WTC11 (cell line): ENCODE data around the gene FBXO31. TPM values are rescaled to one million over a fixed set of nuclear protein-coding genes. Genes with fewer than 3 reads are reported as not detected.

ENCODE experiments used
- ATAC-seq: fragments of 200-7000 bp; cut with Tn5 transposase; 2 replicates; pipeline ENCODE4 v1.10.0; 2021; ENCODE audit warnings: mild to moderate bottlenecking, moderate library complexity
- CTCF ChIA-PET: fragments of 300-600 bp; sonication (Branson Sonifier 250); formaldehyde crosslinking; loops from one replicate; lab custom pipeline; 2021; ENCODE audit warnings: antibody characterized with exemption; lab: Charles Lee
- POLR2A ChIA-PET: fragments of 350-600 bp; sonication (Branson Sonifier 250); formaldehyde crosslinking; loops from one replicate; lab custom pipeline; 2021; ENCODE audit warnings: antibody characterized with exemption; lab: Charles Lee
- DNase-seq: peaks from one replicate; pipeline ENCODE4 v3.0.0; 2021; ENCODE audit warnings: low spot score
- H3K27ac Mint-ChIP-seq: 2 replicates; pipeline ENCODE4 v1.8.0; 2021; ENCODE audit warnings: mixed read lengths
- H3K27me3 Mint-ChIP-seq: 2 replicates; pipeline ENCODE4 v1.8.0; 2021; ENCODE audit warnings: low read depth, mild to moderate bottlenecking, moderate library complexity, mixed read lengths
- H3K36me3 Mint-ChIP-seq: 2 replicates; pipeline ENCODE4 v1.8.0; 2021; ENCODE audit warnings: mixed read lengths
- H3K4me1 Mint-ChIP-seq: 2 replicates; pipeline ENCODE4 v1.8.0; 2022; ENCODE audit warnings: mixed read lengths
- H3K4me3 Mint-ChIP-seq: 2 replicates; pipeline ENCODE4 v1.8.0; 2021; ENCODE audit warnings: mild to moderate bottlenecking, moderate library complexity, mixed read lengths
- H3K9me3 Mint-ChIP-seq: 2 replicates; pipeline ENCODE4 v1.8.0; 2021; ENCODE audit warnings: mixed read lengths
- ARID4B ChIP-seq: sonication (generic); formaldehyde crosslinking; IDR thresholded peaks from 2 replicates; pipeline ENCODE4 v1.8.0; 2023; ENCODE audit warnings: missing genetic modification reagents, mild to moderate bottlenecking, borderline replicate concordance
- CBFB ChIP-seq: sonication (generic); formaldehyde crosslinking; IDR thresholded peaks from 2 replicates; pipeline ENCODE4 v1.8.1; 2022; ENCODE audit warnings: mild to moderate bottlenecking, low read depth, missing genetic modification reagents
- ESRRA ChIP-seq: sonication (generic); formaldehyde crosslinking; IDR thresholded peaks from 2 replicates; pipeline ENCODE4 v1.8.1; 2022; ENCODE audit warnings: mild to moderate bottlenecking, missing genetic modification reagents, borderline replicate concordance
- ETV6 ChIP-seq: sonication (generic); formaldehyde crosslinking; IDR thresholded peaks from 2 replicates; pipeline ENCODE4 v1.8.1; 2022; ENCODE audit warnings: mild to moderate bottlenecking, missing genetic modification reagents
- FOXK1 ChIP-seq: sonication (generic); formaldehyde crosslinking; IDR thresholded peaks from 2 replicates; pipeline ENCODE4 v1.8.0; 2022; ENCODE audit warnings: mild to moderate bottlenecking, moderate library complexity, missing genetic modification reagents
- GRHL2 ChIP-seq: fragments of 250-450 bp; sonication (Bioruptor Pico); IDR thresholded peaks from 2 replicates; pipeline ENCODE4 v1.8.0; 2022; ENCODE audit warnings: mild to moderate bottlenecking, moderate library complexity; ENCODE audit not compliant: insufficient replicate concordance, severe bottlenecking
- HMGXB4 ChIP-seq: sonication (generic); formaldehyde crosslinking; IDR thresholded peaks from 2 replicates; pipeline ENCODE4 v1.8.1; 2023; ENCODE audit warnings: mild to moderate bottlenecking, moderate library complexity, missing genetic modification reagents
- JAZF1 ChIP-seq: fragments of 250-450 bp; sonication (Bioruptor Pico); IDR thresholded peaks from 2 replicates; pipeline ENCODE4 v1.9.0; 2021; ENCODE audit warnings: moderate library complexity, mild to moderate bottlenecking, inconsistent platforms
- NFATC4 ChIP-seq: fragments of 250-450 bp; sonication (Bioruptor Pico); IDR thresholded peaks from 2 replicates; pipeline ENCODE4 v1.9.0; 2021; ENCODE audit warnings: mild to moderate bottlenecking
- RORB ChIP-seq: fragments of 250-450 bp; sonication (Bioruptor Pico); IDR thresholded peaks from 2 replicates; pipeline ENCODE4 v1.9.0; 2021; ENCODE audit warnings: mild to moderate bottlenecking
- SMAD3 ChIP-seq: sonication (generic); formaldehyde crosslinking; IDR thresholded peaks from 2 replicates; pipeline ENCODE4 v1.8.0; 2022; ENCODE audit warnings: missing genetic modification reagents, mild to moderate bottlenecking, borderline replicate concordance
- SMAD4 ChIP-seq: sonication (generic); formaldehyde crosslinking; IDR thresholded peaks from 2 replicates; pipeline ENCODE4 v1.8.0; 2022; ENCODE audit warnings: mild to moderate bottlenecking, missing genetic modification reagents
- TEAD1 ChIP-seq: sonication (generic); formaldehyde crosslinking; IDR thresholded peaks from 2 replicates; pipeline ENCODE4 v1.8.0; 2022; ENCODE audit warnings: mild to moderate bottlenecking, missing genetic modification reagents
- ZNF219 ChIP-seq: sonication (generic); formaldehyde crosslinking; IDR thresholded peaks from 2 replicates; pipeline ENCODE4 v1.8.0; 2023; ENCODE audit warnings: missing genetic modification reagents, mild to moderate bottlenecking, borderline replicate concordance
- total RNA-seq: library from RNA; stranded (reverse); gene quantifications from 3 replicates; pipeline ENCODE4 v1.2.3, GENCODE V29; 2021
- TF ChIP-seq, protein P1 (sequence below): sonication (generic); formaldehyde crosslinking; IDR thresholded peaks from 2 replicates; pipeline ENCODE4 v1.8.1; 2023; ENCODE audit warnings: mild to moderate bottlenecking, missing genetic modification reagents
- TF ChIP-seq, protein P2 (sequence below): sonication (generic); formaldehyde crosslinking; IDR thresholded peaks from 2 replicates; pipeline ENCODE4 v1.8.0; 2022; ENCODE audit warnings: mild to moderate bottlenecking, missing genetic modification reagents
- TF ChIP-seq, protein P3 (sequence below): sonication (generic); formaldehyde crosslinking; IDR thresholded peaks from 2 replicates; pipeline ENCODE4 v1.8.1; 2022; ENCODE audit warnings: low read depth, mild to moderate bottlenecking, moderate library complexity, missing genetic modification reagents, borderline replicate concordance
- TF ChIP-seq, protein P4 (sequence below): sonication (generic); formaldehyde crosslinking; conservative IDR thresholded peaks from 2 replicates; pipeline ENCODE4 v1.8.1; 2022; ENCODE audit warnings: mild to moderate bottlenecking, missing genetic modification reagents

The FBXO31 gene
- total RNA-seq, 1 experiment from 2014 or later, result 22.6 TPM

- peak; percentile 88; the same call in 1 of the 2 replicates for TF ChIP-seq SMAD3 (CRISPR knock-in tag)
- peak; percentile 69; the same call in 1 of the 2 replicates for TF ChIP-seq CBFB (CRISPR knock-in tag)
- TF ChIP-seq, protein P1, sequence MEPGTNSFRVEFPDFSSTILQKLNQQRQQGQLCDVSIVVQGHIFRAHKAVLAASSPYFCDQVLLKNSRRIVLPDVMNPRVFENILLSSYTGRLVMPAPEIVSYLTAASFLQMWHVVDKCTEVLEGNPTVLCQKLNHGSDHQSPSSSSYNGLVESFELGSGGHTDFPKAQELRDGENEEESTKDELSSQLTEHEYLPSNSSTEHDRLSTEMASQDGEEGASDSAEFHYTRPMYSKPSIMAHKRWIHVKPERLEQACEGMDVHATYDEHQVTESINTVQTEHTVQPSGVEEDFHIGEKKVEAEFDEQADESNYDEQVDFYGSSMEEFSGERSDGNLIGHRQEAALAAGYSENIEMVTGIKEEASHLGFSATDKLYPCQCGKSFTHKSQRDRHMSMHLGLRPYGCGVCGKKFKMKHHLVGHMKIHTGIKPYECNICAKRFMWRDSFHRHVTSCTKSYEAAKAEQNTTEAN, result peak; percentile 23; the same call in 1 of the 2 replicates
- TF ChIP-seq ARID4B (CRISPR knock-in tag), result 0 out of 2 replicates have a peak, but pooled peaks have one; percentile 25
- TF ChIP-seq FOXK1 (CRISPR knock-in tag), result no peak
- TF ChIP-seq, protein P2, sequence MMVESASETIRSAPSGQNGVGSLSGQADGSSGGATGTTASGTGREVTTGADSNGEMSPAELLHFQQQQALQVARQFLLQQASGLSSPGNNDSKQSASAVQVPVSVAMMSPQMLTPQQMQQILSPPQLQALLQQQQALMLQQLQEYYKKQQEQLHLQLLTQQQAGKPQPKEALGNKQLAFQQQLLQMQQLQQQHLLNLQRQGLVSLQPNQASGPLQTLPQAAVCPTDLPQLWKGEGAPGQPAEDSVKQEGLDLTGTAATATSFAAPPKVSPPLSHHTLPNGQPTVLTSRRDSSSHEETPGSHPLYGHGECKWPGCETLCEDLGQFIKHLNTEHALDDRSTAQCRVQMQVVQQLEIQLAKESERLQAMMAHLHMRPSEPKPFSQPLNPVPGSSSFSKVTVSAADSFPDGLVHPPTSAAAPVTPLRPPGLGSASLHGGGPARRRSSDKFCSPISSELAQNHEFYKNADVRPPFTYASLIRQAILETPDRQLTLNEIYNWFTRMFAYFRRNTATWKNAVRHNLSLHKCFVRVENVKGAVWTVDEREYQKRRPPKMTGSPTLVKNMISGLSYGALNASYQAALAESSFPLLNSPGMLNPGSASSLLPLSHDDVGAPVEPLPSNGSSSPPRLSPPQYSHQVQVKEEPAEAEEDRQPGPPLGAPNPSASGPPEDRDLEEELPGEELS (CRISPR knock-in tag), result peak; percentile 77; the same call in 1 of the 2 replicates
Measured at GRCh38 chr16:87383505-87384161, at the start of gene FBXO31 (continued).

- CTCF ChIA-PET, result interaction anchor here (1.0 to 1.1 kb wide), 2 partner anchors 29 to 204 kb away, joined by 3 read pairs; no protein-coding TSS in a partner anchor
- no peaks in the 10 kb centered on the region for H3K9me3 Mint-ChIP-seq
- TF ChIP-seq GRHL2 (no peak), ZNF219 (CRISPR knock-in tag) (no peak), TEAD1 (CRISPR knock-in tag) (no peak), ESRRA (no peak), NFATC4 (CRISPR knock-in tag) (no peak), SMAD4 (CRISPR knock-in tag) (no peak), HMGXB4 (no peak), JAZF1 (no peak), RORB (CRISPR knock-in tag) (no peak), ETV6 (CRISPR knock-in tag) (no peak)
- TF ChIP-seq, protein P2 (CRISPR knock-in tag), result no peak
- TF ChIP-seq, protein P3, sequence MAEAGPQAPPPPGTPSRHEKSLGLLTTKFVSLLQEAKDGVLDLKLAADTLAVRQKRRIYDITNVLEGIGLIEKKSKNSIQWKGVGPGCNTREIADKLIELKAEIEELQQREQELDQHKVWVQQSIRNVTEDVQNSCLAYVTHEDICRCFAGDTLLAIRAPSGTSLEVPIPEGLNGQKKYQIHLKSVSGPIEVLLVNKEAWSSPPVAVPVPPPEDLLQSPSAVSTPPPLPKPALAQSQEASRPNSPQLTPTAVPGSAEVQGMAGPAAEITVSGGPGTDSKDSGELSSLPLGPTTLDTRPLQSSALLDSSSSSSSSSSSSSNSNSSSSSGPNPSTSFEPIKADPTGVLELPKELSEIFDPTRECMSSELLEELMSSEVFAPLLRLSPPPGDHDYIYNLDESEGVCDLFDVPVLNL (CRISPR knock-in tag), result no peak
- TF ChIP-seq, protein P4, sequence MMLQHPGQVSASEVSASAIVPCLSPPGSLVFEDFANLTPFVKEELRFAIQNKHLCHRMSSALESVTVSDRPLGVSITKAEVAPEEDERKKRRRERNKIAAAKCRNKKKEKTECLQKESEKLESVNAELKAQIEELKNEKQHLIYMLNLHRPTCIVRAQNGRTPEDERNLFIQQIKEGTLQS (CRISPR knock-in tag), result no peak
Measured at GRCh38 chr16:87432330-87432915, 48.8 kb upstream of the FBXO31 start.

More at GRCh38 chr16:87432330-87432915, 48.8 kb upstream of the FBXO31 start:
- Mint-ChIP-seq H3K27ac (peak overlapping the region; percentile 45; the same call in 1 of the 2 replicates), H3K4me1 (peaks cover 8% of the 10 kb centered on the region), H3K4me3 (no peak overlapping the region), H3K27me3 (no peaks in the 10 kb centered on the region), H3K36me3 (peaks cover 10% of the 10 kb centered on the region)
- no peak for DNase-seq
- no peak for ATAC-seq
- POLR2A ChIA-PET, result no interaction called here
